ENCODE measurements around the gene DCAF11. TPM values are rescaled to one million over a fixed set of nuclear protein-coding genes. Genes with fewer than 3 reads are reported as not detected.

Gene DCAF11
- total RNA-seq, 3 donors from 2014 or later = 78.6 to 81.6 (median 80.9) TPM

- no peak for DNase-seq (ENCODE audit: low spot score in 2 of 2)
- Histone ChIP-seq H3K27ac (peak overlapping the region; percentile 49 to 92), H3K9me3 (no peaks in the 10 kb centered on the region)
Observed at GRCh38 chr14:24137529-24138395, 23.2 kb downstream of the DCAF11 start.

GRCh38 chr14:24138396-24139271 is 24.1 kb downstream of the DCAF11 start:
- Histone ChIP-seq H3K27ac (peak overlapping the region; percentile 49 to 86), H3K9me3 (no peaks in the 10 kb centered on the region), H3K27me3 (no peaks in the 10 kb centered on the region), H3K36me3 (no peaks in the 10 kb centered on the region), H3K4me1 (peaks cover 5 to 16% of the 10 kb centered on the region in 2 donors), H3K4me3 (no peak overlapping the region)
- TF ChIP-seq POLR2AphosphoS5 (IDR thresholded peaks at IDR 0.05) (no peak), CTCF (IDR thresholded peaks at IDR 0.05) (no peak), POLR2A (IDR thresholded peaks at IDR 0.05) (no peak)
- intact Hi-C loops (cut with DNase I; ENCODE audit: low total_unique reads) = no loop called here
- no peak for DNase-seq (ENCODE audit: low spot score in 2 of 2)

More at GRCh38 chr14:24137529-24138395, 23.2 kb downstream of the DCAF11 start:
- intact Hi-C loops (cut with DNase I; ENCODE audit: low total_unique reads) = no loop called here
- Histone ChIP-seq H3K36me3 (no peaks in the 10 kb centered on the region), H3K4me3 (no peak overlapping the region), H3K27me3 (no peaks in the 10 kb centered on the region), H3K4me1 (peaks cover 5 to 16% of the 10 kb centered on the region in 2 donors)
- TF ChIP-seq POLR2AphosphoS5 (IDR thresholded peaks at IDR 0.05) = no peak
- TF ChIP-seq POLR2A (IDR thresholded peaks at IDR 0.05) = no peak

DNA sequence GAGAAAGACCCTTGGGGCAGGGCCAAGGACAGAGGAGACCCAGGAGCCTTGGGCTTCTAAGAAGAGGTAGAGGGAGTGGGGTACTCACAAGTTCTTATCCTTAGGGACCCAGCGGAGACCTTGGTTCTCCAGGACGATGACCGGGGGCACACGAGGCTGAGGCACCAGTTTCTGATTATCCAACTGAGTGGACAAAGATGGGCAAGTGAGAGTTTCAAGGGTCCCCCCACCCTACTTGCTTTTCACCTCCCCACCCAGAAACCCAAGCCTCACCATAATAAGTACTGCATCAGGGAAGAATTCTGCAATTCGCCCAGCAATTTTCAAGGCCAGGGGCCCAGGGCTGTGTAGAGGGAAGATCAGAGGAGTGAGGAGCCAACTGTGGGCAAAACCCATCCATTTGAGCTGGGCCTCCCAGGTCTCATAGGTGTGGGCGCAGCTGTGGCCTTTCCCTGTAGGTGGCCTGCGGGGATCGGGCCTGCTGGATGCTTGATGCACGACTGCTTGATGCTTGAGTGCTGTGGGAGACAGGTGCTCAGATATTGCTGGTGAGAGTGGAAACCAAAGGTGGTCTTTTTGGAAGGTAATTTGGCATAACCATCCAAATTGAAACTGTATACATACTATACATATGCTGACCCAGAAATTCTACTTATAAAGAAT is 24.8 kb downstream of the DCAF11 start:
- Histone ChIP-seq H3K27me3 (no peaks in the 10 kb centered on the region), H3K36me3 (no peaks in the 10 kb centered on the region), H3K4me3 (no peak overlapping the region), H3K27ac (peak overlapping the region in 1 of 2 donors; percentile 86), H3K9me3 (no peaks in the 10 kb centered on the region), H3K4me1 (peaks cover 5 to 16% of the 10 kb centered on the region in 2 donors)
- intact Hi-C loops (cut with DNase I; ENCODE audit: low total_unique reads) = no loop called here
- no peak for DNase-seq (ENCODE audit: low spot score in 2 of 2)
- TF ChIP-seq POLR2AphosphoS5 (IDR thresholded peaks at IDR 0.05) = no peak
- no peak for TF ChIP-seq CTCF (IDR thresholded peaks at IDR 0.05)
- TF ChIP-seq POLR2A (IDR thresholded peaks at IDR 0.05) = no peak

DNA sequence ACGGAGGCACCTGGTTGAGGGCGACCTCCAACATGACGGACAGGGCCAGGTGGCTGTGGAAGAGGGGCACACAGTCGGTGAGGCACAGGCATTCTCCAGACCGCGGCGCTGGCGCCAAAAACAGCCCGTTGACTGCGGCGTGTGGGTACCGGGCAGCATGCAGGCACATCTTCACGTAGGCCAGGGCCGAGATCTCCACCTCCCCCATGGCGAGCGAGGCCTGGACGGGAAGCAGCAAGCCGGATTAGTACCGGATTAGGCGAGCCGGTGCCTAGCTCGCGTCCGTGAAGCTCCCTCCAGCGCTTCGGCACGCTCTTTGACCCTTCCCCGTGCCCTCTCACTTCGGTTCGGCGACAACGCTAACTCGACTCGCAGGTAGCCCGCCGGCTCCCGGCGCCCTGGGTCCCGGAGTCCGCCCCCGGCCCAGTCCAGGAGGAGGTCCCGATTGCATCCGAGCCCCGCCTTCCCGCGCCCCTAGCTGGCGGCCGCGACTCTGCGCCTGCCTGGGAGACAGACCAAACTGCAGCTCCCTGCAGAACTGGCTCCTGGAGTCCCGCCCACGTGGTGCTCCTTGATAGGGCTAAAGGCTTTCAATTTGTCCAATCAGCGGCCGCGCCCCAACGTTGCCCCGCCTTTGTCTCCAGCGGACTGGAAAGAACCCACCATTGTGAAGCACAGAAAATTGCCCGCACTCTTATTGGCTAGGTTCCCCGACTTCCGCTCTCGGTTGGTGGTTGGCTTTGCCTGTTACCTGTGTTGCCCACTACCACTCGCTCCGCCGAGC is 26.7 kb downstream of the DCAF11 start, which contains the start of gene EMC9:
TSS of gene EMC9 (minus strand) at position 495 of the 784 bp plus-strand sequence. CDS start at position 208, 287 bp downstream.
- Histone ChIP-seq H3K36me3 (no peaks in the 10 kb centered on the region), H3K27ac (peak within 1 kb of the TSS; percentile 86 to 95), H3K4me1 (peaks cover 5 to 25% of the 10 kb centered on the region in 2 donors), H3K9me3 (no peaks in the 10 kb centered on the region), H3K27me3 (no peaks in the 10 kb centered on the region), H3K4me3 (peak within 1 kb of the TSS; percentile 74 to 81 (median 77))
- intact Hi-C loops (cut with DNase I; ENCODE audit: low total_unique reads) = no loop called here
- DNase-seq (ENCODE audit: low spot score in 2 of 2) = peak; percentile 100
- TF ChIP-seq POLR2A (IDR thresholded peaks at IDR 0.05) = peak; percentile 64
- TF ChIP-seq POLR2AphosphoS5 (IDR thresholded peaks at IDR 0.05) = peak in 2 of 3 donors; percentile 58 to 71
- peak; percentile 62 to 75 (median 75) for TF ChIP-seq CTCF (IDR thresholded peaks at IDR 0.05)

Data from breast epithelium (tissue), 4 donors.